NOMO-1 treated with DMSO at 0.1 percent for 48 hours (cell line): ENCODE results near the gene TMEM126B.

Source experiments
- DNase-seq: peaks from one replicate; lab custom pipeline; 2025; ENCODE audit not compliant: unreplicated experiment; lab: John Stamatoyannopoulos, UW

TMEM126B gene

GRCh38 chr11:85682330-85683305, 54.2 kb downstream of the TMEM126B start:
- no peak for DNase-seq

DNA sequence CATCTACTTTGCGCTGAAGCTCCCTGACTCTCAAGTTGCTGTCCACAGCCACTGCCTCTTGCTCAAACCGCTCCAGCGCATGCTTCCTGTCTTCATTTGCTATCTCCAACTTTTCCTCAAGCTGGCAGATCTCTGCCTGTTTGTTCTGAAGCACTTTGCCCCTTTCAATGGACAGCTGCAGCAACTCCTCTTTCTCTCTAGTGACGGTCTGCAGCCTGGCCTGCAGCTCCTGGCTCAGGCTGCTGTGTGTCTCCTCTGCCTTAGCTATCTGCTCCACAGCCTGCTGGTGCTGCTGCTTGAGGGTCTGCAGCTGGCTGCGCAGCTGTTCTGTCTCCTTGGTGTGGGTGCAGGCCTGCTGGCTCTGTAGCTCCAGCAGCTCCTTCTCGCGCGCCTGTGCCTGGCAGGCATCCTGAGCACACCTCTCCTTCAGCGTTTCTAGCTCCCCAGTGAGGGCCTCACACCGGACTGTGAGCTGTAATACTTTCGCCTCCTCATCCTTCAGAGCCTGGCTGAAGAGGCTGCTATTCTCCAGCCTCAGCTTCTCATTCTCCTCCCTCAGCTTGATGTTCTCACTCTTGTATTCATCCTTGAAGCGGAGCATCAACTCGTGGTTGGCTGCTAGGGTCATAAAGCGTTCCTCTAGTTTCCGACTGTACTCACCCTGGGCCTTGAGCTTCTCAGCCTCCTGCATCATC, 56.9 kb downstream of the TMEM126B start:
- DNase-seq, result no peak

- no peak for DNase-seq
These were observed 57.5 kb downstream of the TMEM126B start, which contains the start of gene CCDC89 for GRCh38 chr11:85685820-85686459. Gene CCDC89, minus strand, starts transcription at chr11:85686195. Its CDS starts 65 bp downstream, at chr11:85686130.
